ENCODE data around the gene ELAPOR2.

The ELAPOR2 gene, protein sequence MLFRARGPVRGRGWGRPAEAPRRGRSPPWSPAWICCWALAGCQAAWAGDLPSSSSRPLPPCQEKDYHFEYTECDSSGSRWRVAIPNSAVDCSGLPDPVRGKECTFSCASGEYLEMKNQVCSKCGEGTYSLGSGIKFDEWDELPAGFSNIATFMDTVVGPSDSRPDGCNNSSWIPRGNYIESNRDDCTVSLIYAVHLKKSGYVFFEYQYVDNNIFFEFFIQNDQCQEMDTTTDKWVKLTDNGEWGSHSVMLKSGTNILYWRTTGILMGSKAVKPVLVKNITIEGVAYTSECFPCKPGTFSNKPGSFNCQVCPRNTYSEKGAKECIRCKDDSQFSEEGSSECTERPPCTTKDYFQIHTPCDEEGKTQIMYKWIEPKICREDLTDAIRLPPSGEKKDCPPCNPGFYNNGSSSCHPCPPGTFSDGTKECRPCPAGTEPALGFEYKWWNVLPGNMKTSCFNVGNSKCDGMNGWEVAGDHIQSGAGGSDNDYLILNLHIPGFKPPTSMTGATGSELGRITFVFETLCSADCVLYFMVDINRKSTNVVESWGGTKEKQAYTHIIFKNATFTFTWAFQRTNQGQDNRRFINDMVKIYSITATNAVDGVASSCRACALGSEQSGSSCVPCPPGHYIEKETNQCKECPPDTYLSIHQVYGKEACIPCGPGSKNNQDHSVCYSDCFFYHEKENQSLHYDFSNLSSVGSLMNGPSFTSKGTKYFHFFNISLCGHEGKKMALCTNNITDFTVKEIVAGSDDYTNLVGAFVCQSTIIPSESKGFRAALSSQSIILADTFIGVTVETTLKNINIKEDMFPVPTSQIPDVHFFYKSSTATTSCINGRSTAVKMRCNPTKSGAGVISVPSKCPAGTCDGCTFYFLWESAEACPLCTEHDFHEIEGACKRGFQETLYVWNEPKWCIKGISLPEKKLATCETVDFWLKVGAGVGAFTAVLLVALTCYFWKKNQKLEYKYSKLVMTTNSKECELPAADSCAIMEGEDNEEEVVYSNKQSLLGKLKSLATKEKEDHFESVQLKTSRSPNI

DNA sequence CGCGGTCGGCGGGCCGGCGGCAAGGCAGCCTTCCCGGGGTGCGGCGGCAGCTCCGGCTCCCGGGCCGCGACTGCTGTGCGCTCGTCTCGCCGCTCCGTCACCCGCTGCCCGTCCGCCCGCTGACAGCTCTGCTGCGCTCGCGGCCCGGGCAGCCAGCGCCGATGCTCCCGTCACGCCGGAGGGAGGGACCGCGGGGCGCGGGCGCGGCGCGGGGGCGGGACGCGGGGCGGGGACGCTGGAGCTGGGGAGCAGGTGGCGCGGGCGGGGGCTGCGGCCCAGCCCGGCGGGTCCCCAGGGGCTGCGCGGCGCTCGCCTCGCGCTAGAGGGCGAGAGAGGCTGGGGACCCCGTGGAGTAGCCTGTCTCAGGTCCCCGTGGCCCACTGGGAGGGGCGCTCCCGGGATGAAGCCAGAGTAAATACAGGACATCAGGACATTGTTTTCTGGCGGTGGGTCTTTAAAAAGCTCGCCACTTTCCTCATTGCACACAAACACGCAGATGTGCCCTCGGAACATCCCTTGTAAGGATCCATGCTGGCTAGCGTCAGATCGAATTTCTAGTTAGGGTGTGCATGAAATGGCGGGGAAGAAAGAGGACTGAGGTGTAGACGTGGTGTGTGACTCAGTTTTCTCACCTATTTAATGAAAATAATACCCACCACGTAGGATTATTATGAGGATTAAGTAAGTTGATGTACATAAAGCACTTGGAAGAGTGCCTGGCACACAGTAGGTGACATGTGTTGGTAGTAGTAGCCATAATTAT is at the start of gene ELAPOR2:
ELAPOR2 (minus strand) TSS at position 130 of the 763 bp plus-strand sequence. CDS start 141 bp downstream, outside the sequence.
- Histone ChIP-seq H4K20me1 (ENCODE audit: insufficient read depth, low read length) (no peaks in the 10 kb centered on the region), H3K27ac (ENCODE audit: low read length) (no peak within 1 kb of the TSS), H3K4me2 (ENCODE audit: insufficient read depth, low read length) (no peak within 1 kb of the TSS), H3K9ac (ENCODE audit: low read depth, low read length) (no peak within 1 kb of the TSS), H3K79me2 (ENCODE audit: insufficient read depth, low read length) (no peaks in the 10 kb centered on the region), H3K4me3 (ENCODE audit: low read depth in 1 of 2, low read length in 2 of 2) (no peak within 1 kb of the TSS), H3K9me3 (ENCODE audit: insufficient read depth, low read length, severe bottlenecking) (no peaks in the 10 kb centered on the region), H2AFZ (ENCODE audit: low read depth, low read length) (no peak within 1 kb of the TSS), H3K27me3 (ENCODE audit: insufficient read depth, low read length, poor library complexity) (no peaks in the 10 kb centered on the region), H3K4me1 (ENCODE audit: insufficient read depth, low read length) (no peaks in the 10 kb centered on the region), H3K36me3 (ENCODE audit: insufficient read depth, low read length) (no peaks in the 10 kb centered on the region)
- DNase-seq (no peak), ATAC-seq (ENCODE audit: insufficient read depth, low read depth) (no peak)
- TF ChIP-seq, protein P1, sequence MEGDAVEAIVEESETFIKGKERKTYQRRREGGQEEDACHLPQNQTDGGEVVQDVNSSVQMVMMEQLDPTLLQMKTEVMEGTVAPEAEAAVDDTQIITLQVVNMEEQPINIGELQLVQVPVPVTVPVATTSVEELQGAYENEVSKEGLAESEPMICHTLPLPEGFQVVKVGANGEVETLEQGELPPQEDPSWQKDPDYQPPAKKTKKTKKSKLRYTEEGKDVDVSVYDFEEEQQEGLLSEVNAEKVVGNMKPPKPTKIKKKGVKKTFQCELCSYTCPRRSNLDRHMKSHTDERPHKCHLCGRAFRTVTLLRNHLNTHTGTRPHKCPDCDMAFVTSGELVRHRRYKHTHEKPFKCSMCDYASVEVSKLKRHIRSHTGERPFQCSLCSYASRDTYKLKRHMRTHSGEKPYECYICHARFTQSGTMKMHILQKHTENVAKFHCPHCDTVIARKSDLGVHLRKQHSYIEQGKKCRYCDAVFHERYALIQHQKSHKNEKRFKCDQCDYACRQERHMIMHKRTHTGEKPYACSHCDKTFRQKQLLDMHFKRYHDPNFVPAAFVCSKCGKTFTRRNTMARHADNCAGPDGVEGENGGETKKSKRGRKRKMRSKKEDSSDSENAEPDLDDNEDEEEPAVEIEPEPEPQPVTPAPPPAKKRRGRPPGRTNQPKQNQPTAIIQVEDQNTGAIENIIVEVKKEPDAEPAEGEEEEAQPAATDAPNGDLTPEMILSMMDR (IDR thresholded peaks at IDR 0.05; ENCODE audit: borderline replicate concordance, extremely low read depth, low read length, poor library complexity, severe bottlenecking) = no peak
- no peak for TF ChIP-seq EZH2 (IDR thresholded peaks at IDR 0.05; ENCODE audit: borderline replicate concordance, low read depth, low read length, severe bottlenecking)

DNA sequence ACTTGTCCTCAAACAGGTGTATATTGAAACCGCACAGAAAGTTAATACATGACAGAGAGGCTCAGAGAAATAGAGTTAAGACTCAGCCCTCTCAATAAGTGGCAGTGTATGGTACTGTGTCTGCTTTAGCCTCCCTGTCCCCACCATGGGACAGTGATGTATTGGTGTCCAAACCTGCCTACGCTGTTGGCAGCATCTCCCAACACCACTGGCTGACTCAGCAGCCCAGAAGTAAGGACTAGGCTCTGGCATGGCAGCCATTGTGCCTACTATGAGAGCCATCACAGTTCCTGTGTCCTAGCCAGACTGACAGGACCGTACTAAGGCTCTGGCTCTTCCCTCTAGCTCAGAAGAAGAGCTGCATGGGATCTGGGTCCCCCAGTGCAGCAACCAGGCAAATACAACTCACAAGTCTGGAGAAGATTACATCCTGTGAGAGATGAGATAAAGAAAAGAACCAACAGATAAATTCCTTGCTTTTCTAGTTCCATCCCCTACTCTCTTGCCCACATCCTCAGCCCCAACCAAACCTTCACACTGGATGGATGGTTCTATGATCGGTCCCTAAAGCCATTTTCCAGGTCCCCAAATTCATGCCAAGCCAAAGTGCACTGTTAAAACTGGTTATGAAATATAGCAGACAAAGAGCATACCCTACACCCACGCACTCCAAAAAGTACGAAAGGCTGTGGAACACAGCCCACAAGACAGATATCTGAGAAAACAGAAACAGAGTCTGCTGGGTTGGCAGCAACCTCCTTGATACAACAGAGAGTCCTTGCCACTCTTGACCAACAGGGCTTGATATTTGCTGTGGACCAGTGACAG is 48.7 kb upstream of the ELAPOR2 start:
- H3K36me3 ChIP-seq (ENCODE audit: insufficient read depth, low read length) = no peaks in the 10 kb centered on the region
- no peak overlapping the region for H2AFZ ChIP-seq (ENCODE audit: low read depth, low read length)
- no peak overlapping the region for H3K9ac ChIP-seq (ENCODE audit: low read depth, low read length)
- TF ChIP-seq, protein P1 (IDR thresholded peaks at IDR 0.05; ENCODE audit: borderline replicate concordance, extremely low read depth, low read length, poor library complexity, severe bottlenecking) = no peak
- TF ChIP-seq EZH2 (IDR thresholded peaks at IDR 0.05; ENCODE audit: borderline replicate concordance, low read depth, low read length, severe bottlenecking) = no peak
- no peaks in the 10 kb centered on the region for H3K9me3 ChIP-seq (ENCODE audit: insufficient read depth, low read length, severe bottlenecking)
- no peak for DNase-seq
- no peak overlapping the region for H3K4me3 ChIP-seq (ENCODE audit: low read depth in 1 of 2, low read length in 2 of 2)
- no peak for ATAC-seq (ENCODE audit: insufficient read depth, low read depth)
- H3K79me2 ChIP-seq (ENCODE audit: insufficient read depth, low read length) = no peaks in the 10 kb centered on the region
- no peak overlapping the region for H3K27ac ChIP-seq (ENCODE audit: low read length)
- no peak overlapping the region for H3K4me2 ChIP-seq (ENCODE audit: insufficient read depth, low read length)
- H4K20me1 ChIP-seq (ENCODE audit: insufficient read depth, low read length) = no peaks in the 10 kb centered on the region
- no peaks in the 10 kb centered on the region for H3K27me3 ChIP-seq (ENCODE audit: insufficient read depth, low read length, poor library complexity)
- no peaks in the 10 kb centered on the region for H3K4me1 ChIP-seq (ENCODE audit: insufficient read depth, low read length)

DNA sequence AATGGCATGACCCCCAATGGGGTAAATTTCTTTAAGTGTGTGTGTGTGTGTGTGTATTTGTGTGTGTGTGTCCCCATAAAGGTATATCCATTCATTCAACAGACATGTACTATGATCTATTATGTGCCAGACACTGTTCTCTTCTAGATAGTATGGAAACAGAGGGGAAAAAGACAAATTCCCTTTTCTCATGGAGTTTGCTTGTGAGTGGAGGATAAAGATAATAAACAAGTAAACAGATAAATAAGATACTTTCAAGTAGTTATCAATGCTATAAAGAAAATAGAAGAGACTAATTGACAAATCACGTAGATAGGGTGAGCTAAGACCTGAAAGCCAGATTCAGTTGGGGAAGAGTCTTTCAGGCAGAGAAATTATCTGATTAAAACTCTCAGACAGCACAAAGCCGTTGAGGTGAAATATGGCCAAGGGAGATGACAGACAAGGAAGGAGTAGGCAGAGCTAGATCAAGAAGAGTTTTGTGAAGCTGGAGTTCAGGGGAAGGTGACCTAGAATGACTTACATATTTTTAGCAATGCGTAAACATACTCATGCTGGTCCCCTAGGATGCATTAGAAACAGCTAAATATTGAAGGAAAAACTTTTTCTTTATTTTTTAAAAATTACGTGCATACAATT is 47.6 kb upstream of the ELAPOR2 start:
- DNase-seq = no peak
- Histone ChIP-seq H3K9me3 (ENCODE audit: insufficient read depth, low read length, severe bottlenecking) (no peaks in the 10 kb centered on the region), H3K4me1 (ENCODE audit: insufficient read depth, low read length) (no peaks in the 10 kb centered on the region), H3K4me2 (ENCODE audit: insufficient read depth, low read length) (no peak overlapping the region), H3K27ac (ENCODE audit: low read length) (no peak overlapping the region), H3K4me3 (ENCODE audit: low read depth in 1 of 2, low read length in 2 of 2) (no peak overlapping the region), H2AFZ (ENCODE audit: low read depth, low read length) (no peak overlapping the region), H4K20me1 (ENCODE audit: insufficient read depth, low read length) (no peaks in the 10 kb centered on the region), H3K79me2 (ENCODE audit: insufficient read depth, low read length) (no peaks in the 10 kb centered on the region), H3K27me3 (ENCODE audit: insufficient read depth, low read length, poor library complexity) (no peaks in the 10 kb centered on the region), H3K9ac (ENCODE audit: low read depth, low read length) (no peak overlapping the region), H3K36me3 (ENCODE audit: insufficient read depth, low read length) (no peaks in the 10 kb centered on the region)
- ATAC-seq (ENCODE audit: insufficient read depth, low read depth) = no peak
- TF ChIP-seq EZH2 (IDR thresholded peaks at IDR 0.05; ENCODE audit: borderline replicate concordance, low read depth, low read length, severe bottlenecking) = no peak
- TF ChIP-seq, protein P1 (IDR thresholded peaks at IDR 0.05; ENCODE audit: borderline replicate concordance, extremely low read depth, low read length, poor library complexity, severe bottlenecking) = no peak
